NCI-H1417 (cell line): ENCODE results near the gene LPAR6.

ENCODE experiments used
- DNase-seq, 3 experiments: peaks; one replicate each; lab custom pipeline; 2025; lab: John Stamatoyannopoulos, UW

The LPAR6 gene

GRCh38 chr13:48370815-48371214 is 42.1 kb downstream of the LPAR6 start:
- DNase-seq = no peak

GRCh38 chr13:48369988-48370387 is 42.9 kb downstream of the LPAR6 start:
- no peak for DNase-seq
